ENCODE measurements around the gene KRTAP6-2.

The KRTAP6-2 gene

GRCh38 chr21:30598802-30599201 is at the start of gene KRTAP6-2:
KRTAP6-2 (minus strand) TSS chr21:30598902; CDS start chr21:30598874, 28 bp downstream.
- in situ Hi-C loops (cut with HindIII; ENCODE audit: low sequenced_read_pairs), result no loop called here

GRCh38 chr21:30646904-30647414 is 48.3 kb upstream of the KRTAP6-2 start:
- in situ Hi-C loops (cut with HindIII; ENCODE audit: low sequenced_read_pairs), result no loop called here

- in situ Hi-C loops (cut with HindIII; ENCODE audit: low sequenced_read_pairs), result no loop called here
These were observed 43.9 kb upstream of the KRTAP6-2 start, which contains the start of gene KRTAP20-3 for GRCh38 chr21:30642564-30642963. KRTAP20-3 (plus strand) TSS chr21:30642864.

GRCh38 chr21:30638686-30639085 is 40.0 kb upstream of the KRTAP6-2 start:
- in situ Hi-C loops (cut with HindIII; ENCODE audit: low sequenced_read_pairs), result no loop called here

GRCh38 chr21:30634906-30635305 is 36.2 kb upstream of the KRTAP6-2 start, which contains the start of gene KRTAP20-2:
KRTAP20-2 (plus strand) TSS chr21:30635206; CDS start chr21:30635264, 58 bp downstream.
- in situ Hi-C loops (cut with HindIII; ENCODE audit: low sequenced_read_pairs), result no loop called here

GRCh38 chr21:30629200-30629599 is 30.5 kb upstream of the KRTAP6-2 start:
- in situ Hi-C loops (cut with HindIII; ENCODE audit: low sequenced_read_pairs), result no loop called here

- in situ Hi-C loops (cut with HindIII; ENCODE audit: low sequenced_read_pairs), result no loop called here
These were observed 29.4 kb upstream of the KRTAP6-2 start for GRCh38 chr21:30628109-30628508.

GRCh38 chr21:30625449-30626165 is 26.9 kb upstream of the KRTAP6-2 start:
- in situ Hi-C loops (cut with HindIII; ENCODE audit: low sequenced_read_pairs), result no loop called here

- in situ Hi-C loops (cut with HindIII; ENCODE audit: low sequenced_read_pairs), result no loop called here
These were observed 24.7 kb upstream of the KRTAP6-2 start for GRCh38 chr21:30623362-30623761.

- in situ Hi-C loops (cut with HindIII; ENCODE audit: low sequenced_read_pairs), result no loop called here
These were observed 21.8 kb upstream of the KRTAP6-2 start, which contains the start of gene KRTAP20-4 for GRCh38 chr21:30620522-30620921. KRTAP20-4 (plus strand) TSS chr21:30620627.

- in situ Hi-C loops (cut with HindIII; ENCODE audit: low sequenced_read_pairs), result no loop called here
These were observed 21.4 kb upstream of the KRTAP6-2 start for GRCh38 chr21:30620080-30620479.

GRCh38 chr21:30616125-30616524 is 17.4 kb upstream of the KRTAP6-2 start, which contains the start of gene KRTAP20-1:
KRTAP20-1 (plus strand) TSS chr21:30616425; CDS start chr21:30616455, 30 bp downstream.
- in situ Hi-C loops (cut with HindIII; ENCODE audit: low sequenced_read_pairs), result no loop called here

GRCh38 chr21:30615199-30615598 is 16.5 kb upstream of the KRTAP6-2 start:
- in situ Hi-C loops (cut with HindIII; ENCODE audit: low sequenced_read_pairs), result no loop called here

- in situ Hi-C loops (cut with HindIII; ENCODE audit: low sequenced_read_pairs), result no loop called here
These were observed 15.1 kb upstream of the KRTAP6-2 start, which contains the start of gene KRTAP6-1 for GRCh38 chr21:30613836-30614235. KRTAP6-1 (minus strand) TSS chr21:30613930; CDS start chr21:30613904, 26 bp downstream.

- in situ Hi-C loops (cut with HindIII; ENCODE audit: low sequenced_read_pairs), result no loop called here
These were observed 13.4 kb upstream of the KRTAP6-2 start for GRCh38 chr21:30612132-30612531.

GRCh38 chr21:30605968-30606367 is 7.3 kb upstream of the KRTAP6-2 start:
- in situ Hi-C loops (cut with HindIII; ENCODE audit: low sequenced_read_pairs), result no loop called here

GRCh38 chr21:30600787-30601186 is 2.1 kb upstream of the KRTAP6-2 start, which contains the start of gene KRTAP22-1:
KRTAP22-1 (plus strand) TSS chr21:30601087.
- in situ Hi-C loops (cut with HindIII; ENCODE audit: low sequenced_read_pairs), result no loop called here

GRCh38 chr21:30592140-30592539 is 6.6 kb downstream of the KRTAP6-2 start, which contains the start of gene KRTAP6-3:
KRTAP6-3 (plus strand) TSS chr21:30592440; CDS start chr21:30592446, 6 bp downstream.
- in situ Hi-C loops (cut with HindIII; ENCODE audit: low sequenced_read_pairs), result no loop called here

- in situ Hi-C loops (cut with HindIII; ENCODE audit: low sequenced_read_pairs), result no loop called here
These were observed 8.4 kb downstream of the KRTAP6-2 start, which contains the start of gene KRTAP22-2 for GRCh38 chr21:30590297-30590696. KRTAP22-2 (minus strand) TSS chr21:30590397.

- in situ Hi-C loops (cut with HindIII; ENCODE audit: low sequenced_read_pairs), result no loop called here
These were observed 15.8 kb downstream of the KRTAP6-2 start for GRCh38 chr21:30582870-30583269.

GRCh38 chr21:30580132-30580531 is 18.6 kb downstream of the KRTAP6-2 start:
- in situ Hi-C loops (cut with HindIII; ENCODE audit: low sequenced_read_pairs), result no loop called here

- in situ Hi-C loops (cut with HindIII; ENCODE audit: low sequenced_read_pairs), result no loop called here
These were observed 19.4 kb downstream of the KRTAP6-2 start for GRCh38 chr21:30579346-30579745.

All from endothelial cell of hepatic sinusoid (primary cell).